Colonic mucosa (tissue), 4 donors: ENCODE results near the gene EXOC3. TPM values are rescaled to one million over a fixed set of nuclear protein-coding genes. Genes with fewer than 3 reads are reported as not detected.

Source experiments
- DNase-seq: peaks from one replicate; pipeline ENCODE4 v3.0.0-alpha.2; 2020
- H3K27ac ChIP-seq: fragments of 200-600 bp; one replicate; pipeline ENCODE4 v1.8.0; 2021
- H3K27me3 ChIP-seq: fragments of 200-600 bp; one replicate; pipeline ENCODE4 v1.8.0; 2021
- H3K36me3 ChIP-seq: fragments of 200-600 bp; one replicate; pipeline ENCODE4 v1.8.0; 2021
- H3K4me1 ChIP-seq: fragments of 200-600 bp; one replicate; pipeline ENCODE4 v1.8.0; 2021; ENCODE audit warnings: mild to moderate bottlenecking
- H3K4me3 ChIP-seq: fragments of 200-600 bp; one replicate; pipeline ENCODE4 v1.8.0; 2021
- H3K9ac ChIP-seq, 2 donors: one replicate each; pipeline ENCODE4 v1.7.0; 2013; ENCODE audit warnings: control low read depth in 2 of 2, low read depth in 2 of 2, low read length in 2 of 2
- H3K9me3 ChIP-seq: fragments of 200-600 bp; one replicate; pipeline ENCODE4 v1.8.0; 2021
- CTCF ChIP-seq: fragments of 200-600 bp; IDR thresholded peaks from one replicate; pipeline ENCODE4 v1.8.0; 2022; ENCODE audit warnings: antibody characterized with exemption, mild to moderate bottlenecking
- intact Hi-C: fragments of 100-400 bp; cut with DNase I; formaldehyde crosslinking; loops from one replicate; pipeline ENCODE4 v1.14.1; 2022
- total RNA-seq, 2 donors: library from RNA; stranded (reverse); fragmentation: NEBNext Ultra II Directional in 1 of 2; extraction: Animal tissue kit (Norgen Biotek cat#: 25700) in 1 of 2; gene quantifications; one replicate each; pipeline ENCODE4 v1.2.1, GENCODE V29; 2021
- donor health status: healthy.
- donor health status: DM: no; HTN: no; CAD: no.
- donor health status: DM: no; HTN: no; CAD: no.

EXOC3 gene
- total RNA-seq = 10 to 100 TPM; 52.0 to 58.7 TPM

GRCh38 chr5:442335-443238 is at the start of gene EXOC3:
Gene EXOC3 (plus strand): TSS chr5:443176. CDS start chr5:446206, 3,030 bp downstream.
- H3K27me3 ChIP-seq = no peaks in the 10 kb centered on the region
- peak within 1 kb of the TSS; percentile 93 for H3K4me3 ChIP-seq
- TF ChIP-seq CTCF = no peak
- no peaks in the 10 kb centered on the region for H3K9me3 ChIP-seq
- no peaks in the 10 kb centered on the region for H3K4me1 ChIP-seq
- peaks cover 7% of the 10 kb centered on the region for H3K36me3 ChIP-seq
- peak within 1 kb of the TSS; percentile 74 for H3K27ac ChIP-seq
- intact Hi-C loops = loop anchor here (10.0 kb wide), 1 partner anchor 172 kb away; the partner anchor contains the start of gene CEP72
- peak within 1 kb of the TSS; percentile 96 to 98 for H3K9ac ChIP-seq
- DNase-seq = peak; percentile 82

- TF ChIP-seq CTCF = no peak
- intact Hi-C loops = no loop called here
- Histone ChIP-seq H3K9me3 (no peaks in the 10 kb centered on the region), H3K4me3 (no peak overlapping the region), H3K4me1 (no peaks in the 10 kb centered on the region), H3K27me3 (no peaks in the 10 kb centered on the region), H3K27ac (no peak overlapping the region), H3K36me3 (no peaks in the 10 kb centered on the region), H3K9ac (no peak overlapping the region)
- peak; percentile 12 for DNase-seq
Observed at GRCh38 chr5:393846-394275, 49.1 kb upstream of the EXOC3 start.

GRCh38 chr5:394671-395155 is 48.3 kb upstream of the EXOC3 start:
- Histone ChIP-seq H3K27ac (no peak overlapping the region), H3K36me3 (no peaks in the 10 kb centered on the region), H3K9me3 (no peaks in the 10 kb centered on the region), H3K4me1 (no peaks in the 10 kb centered on the region), H3K27me3 (peaks cover 6% of the 10 kb centered on the region), H3K4me3 (no peak overlapping the region), H3K9ac (no peak overlapping the region)
- DNase-seq = peak; percentile 10
- intact Hi-C loops = no loop called here
- TF ChIP-seq CTCF = no peak

- no peak overlapping the region for H3K27ac ChIP-seq
- no peak overlapping the region for H3K4me3 ChIP-seq
- no peak for TF ChIP-seq CTCF
- intact Hi-C loops = no loop called here
- no peak for DNase-seq
- no peak overlapping the region for H3K9ac ChIP-seq
- no peaks in the 10 kb centered on the region for H3K9me3 ChIP-seq
- peaks cover 9% of the 10 kb centered on the region for H3K27me3 ChIP-seq
- no peaks in the 10 kb centered on the region for H3K36me3 ChIP-seq
- H3K4me1 ChIP-seq = no peaks in the 10 kb centered on the region
Observed at GRCh38 chr5:395156-395920, 47.6 kb upstream of the EXOC3 start.

- Histone ChIP-seq H3K27ac (no peak overlapping the region), H3K4me1 (no peaks in the 10 kb centered on the region)
- intact Hi-C loops = no loop called here
Observed at GRCh38 chr5:395921-396530, 47.0 kb upstream of the EXOC3 start.

More at GRCh38 chr5:395921-396530, 47.0 kb upstream of the EXOC3 start:
- DNase-seq = no peak
- no peaks in the 10 kb centered on the region for H3K36me3 ChIP-seq
- H3K4me3 ChIP-seq = no peak overlapping the region
- no peak for TF ChIP-seq CTCF
- H3K9ac ChIP-seq = no peak overlapping the region
- peaks cover 9% of the 10 kb centered on the region for H3K27me3 ChIP-seq
- no peaks in the 10 kb centered on the region for H3K9me3 ChIP-seq
